B cell (primary cell): ENCODE data around the gene PEPD.

Source experiments
- CTCF ChIP-seq: fragments of 200-600 bp; IDR thresholded peaks from one replicate; pipeline ENCODE4 v1.8.0; 2022; ENCODE audit warnings: antibody characterized with exemption, mild to moderate bottlenecking
- EZH2 ChIP-seq: IDR thresholded peaks from 2 replicates; pipeline ENCODE4 v1.6.1; 2012; ENCODE audit warnings: borderline replicate concordance, low read depth, mild to moderate bottlenecking, moderate library complexity, low read length; ENCODE audit not compliant: insufficient read depth, poor library complexity, severe bottlenecking

GRCh38 chr19:33527125-33527524, 5.5 kb upstream of the PEPD start:
- TF ChIP-seq CTCF (no peak), EZH2 (no peak)
